Measurements from ENCODE around the gene MED9. TPM values are rescaled to one million over a fixed set of nuclear protein-coding genes. Genes with fewer than 3 reads are reported as not detected.
A peak's percentile ranks its signal among the peaks of the same experiment; 100 is the strongest.

Gene MED9
- total RNA-seq, 2 donors from 2014 or later: 4.9 to 7.8 TPM

DNA sequence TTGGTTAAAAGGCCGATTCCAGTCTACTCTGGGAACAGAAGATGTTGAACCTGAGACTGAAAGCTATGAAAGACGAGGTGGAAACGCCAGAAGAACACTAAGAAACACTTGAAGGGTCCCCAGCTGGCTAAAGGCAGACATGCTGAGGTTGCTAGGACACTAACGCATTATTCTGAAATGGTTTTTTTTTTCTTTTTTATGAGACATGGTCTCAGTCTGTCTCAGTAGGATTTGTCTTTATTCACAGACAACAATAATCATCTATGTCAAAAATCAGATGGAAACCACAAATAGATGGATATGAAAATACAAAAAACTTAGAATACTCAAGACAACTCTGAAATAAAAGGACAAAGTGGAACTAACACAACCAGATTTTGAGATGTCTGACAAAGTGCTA, 54.4 kb downstream of the MED9 start:
- no peak overlapping the region for H3K27ac ChIP-seq
- no peaks in the 10 kb centered on the region for H3K36me3 ChIP-seq (replicated peaks in 1 of 2; ENCODE audit: insufficient read depth in 1 of 2, low read depth in 2 of 2)
- DNase-seq: no peak
- ATAC-seq: no peak
- TF ChIP-seq POLR2A (IDR thresholded peaks at IDR 0.05): no peak
- TF ChIP-seq, protein P1, sequence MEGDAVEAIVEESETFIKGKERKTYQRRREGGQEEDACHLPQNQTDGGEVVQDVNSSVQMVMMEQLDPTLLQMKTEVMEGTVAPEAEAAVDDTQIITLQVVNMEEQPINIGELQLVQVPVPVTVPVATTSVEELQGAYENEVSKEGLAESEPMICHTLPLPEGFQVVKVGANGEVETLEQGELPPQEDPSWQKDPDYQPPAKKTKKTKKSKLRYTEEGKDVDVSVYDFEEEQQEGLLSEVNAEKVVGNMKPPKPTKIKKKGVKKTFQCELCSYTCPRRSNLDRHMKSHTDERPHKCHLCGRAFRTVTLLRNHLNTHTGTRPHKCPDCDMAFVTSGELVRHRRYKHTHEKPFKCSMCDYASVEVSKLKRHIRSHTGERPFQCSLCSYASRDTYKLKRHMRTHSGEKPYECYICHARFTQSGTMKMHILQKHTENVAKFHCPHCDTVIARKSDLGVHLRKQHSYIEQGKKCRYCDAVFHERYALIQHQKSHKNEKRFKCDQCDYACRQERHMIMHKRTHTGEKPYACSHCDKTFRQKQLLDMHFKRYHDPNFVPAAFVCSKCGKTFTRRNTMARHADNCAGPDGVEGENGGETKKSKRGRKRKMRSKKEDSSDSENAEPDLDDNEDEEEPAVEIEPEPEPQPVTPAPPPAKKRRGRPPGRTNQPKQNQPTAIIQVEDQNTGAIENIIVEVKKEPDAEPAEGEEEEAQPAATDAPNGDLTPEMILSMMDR (IDR thresholded peaks at IDR 0.05): no peak
- H3K9me3 ChIP-seq: no peaks in the 10 kb centered on the region
- no peak overlapping the region for H3K4me3 ChIP-seq
- intact Hi-C loops (cut with DNase I): no loop called here
- H3K27me3 ChIP-seq: no peaks in the 10 kb centered on the region
- WGBS, 2 donors: 89 to 92% methylated on average over 4 of the region's 4 CpGs
- peaks cover 30% of the 10 kb centered on the region for H3K4me1 ChIP-seq

DNA sequence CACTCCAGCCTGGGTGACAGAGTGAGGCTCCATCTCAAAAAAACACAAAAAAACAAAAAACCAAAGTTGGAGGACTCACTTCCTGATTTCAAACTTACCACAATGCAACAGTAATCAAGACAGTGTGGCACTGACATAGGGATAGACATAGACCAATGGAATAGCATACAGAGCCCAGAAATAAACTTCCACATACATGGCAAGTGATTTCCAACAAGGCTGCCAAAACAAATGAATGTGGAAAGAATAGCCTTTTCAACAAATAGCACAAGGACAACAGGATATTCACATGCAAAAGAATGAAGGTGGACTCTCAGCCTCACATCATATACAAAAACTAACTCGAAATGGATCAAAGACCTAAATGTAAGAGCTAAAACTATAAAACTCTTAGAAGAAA, 56.2 kb downstream of the MED9 start:
- Histone ChIP-seq H3K27me3 (no peaks in the 10 kb centered on the region), H3K9me3 (no peaks in the 10 kb centered on the region), H3K27ac (no peak overlapping the region), H3K4me3 (no peak overlapping the region), H3K4me1 (peaks cover 48% of the 10 kb centered on the region), H3K36me3 (replicated peaks in 1 of 2; ENCODE audit: insufficient read depth in 1 of 2, low read depth in 2 of 2) (no peaks in the 10 kb centered on the region)
- DNase-seq (no peak), ATAC-seq (no peak)
- 83 to 87% methylated on average over 1 of the region's 1 CpG for WGBS, 2 donors
- TF ChIP-seq, protein P1 (IDR thresholded peaks at IDR 0.05): no peak
- TF ChIP-seq POLR2A (IDR thresholded peaks at IDR 0.05): no peak
- intact Hi-C loops (cut with DNase I): no loop called here

DNA sequence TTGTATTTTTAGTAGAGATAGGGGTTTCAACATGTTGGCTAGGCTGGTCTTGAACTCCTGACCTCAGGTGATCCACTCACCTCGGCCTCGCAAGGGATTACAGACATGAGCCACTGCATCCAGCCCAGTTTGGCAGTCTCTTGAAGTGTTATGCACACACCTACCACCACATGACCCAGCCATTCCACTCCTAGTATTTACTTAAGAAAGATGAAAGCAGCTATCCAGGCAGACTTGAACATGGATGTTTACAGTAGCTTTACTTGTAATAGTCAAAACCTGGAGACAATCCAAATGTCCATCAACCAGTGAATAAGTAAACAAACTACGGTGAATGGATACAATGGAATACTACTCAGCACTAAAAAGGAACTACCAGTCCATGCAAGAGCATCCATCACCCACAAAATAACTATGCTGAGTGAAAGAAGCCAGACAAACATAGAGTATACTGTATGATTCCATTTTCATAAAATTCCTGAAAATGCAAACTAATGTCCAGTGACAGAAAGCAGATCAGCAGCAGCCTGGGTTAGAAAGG, 57.2 kb downstream of the MED9 start:
- H3K36me3 ChIP-seq (replicated peaks in 1 of 2; ENCODE audit: insufficient read depth in 1 of 2, low read depth in 2 of 2): no peaks in the 10 kb centered on the region
- no peaks in the 10 kb centered on the region for H3K27me3 ChIP-seq
- DNase-seq (peak; percentile 41 to 82 (median 74)), ATAC-seq (peak; percentile 36)
- no peak overlapping the region for H3K4me3 ChIP-seq
- WGBS, 2 donors: 14 to 19% methylated on average over 3 of the region's 3 CpGs
- peaks cover 52% of the 10 kb centered on the region for H3K4me1 ChIP-seq
- intact Hi-C loops (cut with DNase I): no loop called here
- H3K9me3 ChIP-seq: no peaks in the 10 kb centered on the region
- no peak for TF ChIP-seq POLR2A (IDR thresholded peaks at IDR 0.05)
- TF ChIP-seq, protein P1 (IDR thresholded peaks at IDR 0.05): no peak
- H3K27ac ChIP-seq: no peak overlapping the region

DNA sequence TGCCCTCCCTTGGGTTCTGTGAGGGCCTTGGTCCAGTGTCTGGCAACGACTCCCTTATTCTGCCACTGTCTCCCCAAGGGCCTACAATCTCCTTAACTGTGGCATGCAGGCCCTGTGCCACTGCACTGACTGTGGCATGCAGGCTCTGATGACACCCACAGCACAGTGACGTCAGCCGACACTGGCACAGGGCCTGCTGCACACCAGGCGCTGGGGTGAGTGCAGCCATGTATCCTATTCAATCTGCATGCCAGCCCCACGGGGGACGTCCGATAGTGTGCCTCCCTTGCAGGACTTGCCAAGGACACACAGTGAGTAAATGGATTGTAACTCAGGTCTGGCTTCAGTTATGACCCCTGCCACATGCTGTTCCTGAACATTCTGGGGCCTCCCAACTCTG, 59.2 kb downstream of the MED9 start:
- intact Hi-C loops (cut with DNase I): no loop called here
- peak; percentile 72 for ATAC-seq
- Histone ChIP-seq H3K27me3 (no peaks in the 10 kb centered on the region), H3K27ac (peak overlapping the region; percentile 45 to 79 (median 63)), H3K4me3 (no peak overlapping the region), H3K36me3 (replicated peaks in 1 of 2; ENCODE audit: insufficient read depth in 1 of 2, low read depth in 2 of 2) (no peaks in the 10 kb centered on the region), H3K9me3 (no peaks in the 10 kb centered on the region), H3K4me1 (peaks cover 59% of the 10 kb centered on the region)
- 21% methylated on average over 7 of the region's 7 CpGs; no CpG with 5 or more reads in 1 of the 2 donors for WGBS, 2 donors
- peak; percentile 77 to 92 (median 90) for DNase-seq
- TF ChIP-seq, protein P1 (IDR thresholded peaks at IDR 0.05): no peak
- TF ChIP-seq POLR2A (IDR thresholded peaks at IDR 0.05): peak in 1 of 3 donors; percentile 10

DNA sequence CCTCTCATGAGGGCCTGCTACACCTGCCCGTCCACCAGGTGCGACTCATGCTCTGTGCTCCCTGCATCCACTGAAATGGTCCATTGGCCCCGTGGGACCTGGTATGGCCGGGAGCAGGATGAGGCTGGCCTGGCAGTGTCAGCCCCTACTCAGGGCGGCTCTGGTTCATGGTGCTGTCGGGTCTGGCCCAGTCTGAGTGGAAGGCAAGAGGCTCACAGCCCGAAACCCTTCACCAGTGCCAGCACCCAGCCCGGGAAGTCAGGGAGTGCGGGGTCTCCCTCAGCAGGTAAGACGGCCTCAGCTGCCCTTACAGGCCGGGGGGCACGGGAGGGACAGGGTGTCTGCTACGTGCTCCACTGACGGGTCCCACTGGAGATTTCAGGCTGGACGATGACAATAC, 59.9 kb downstream of the MED9 start:
- Histone ChIP-seq H3K4me3 (no peak overlapping the region), H3K4me1 (peaks cover 59% of the 10 kb centered on the region), H3K27ac (peak overlapping the region; percentile 45 to 79 (median 63)), H3K9me3 (no peaks in the 10 kb centered on the region), H3K27me3 (no peaks in the 10 kb centered on the region), H3K36me3 (replicated peaks in 1 of 2; ENCODE audit: insufficient read depth in 1 of 2, low read depth in 2 of 2) (no peaks in the 10 kb centered on the region)
- intact Hi-C loops (cut with DNase I): no loop called here
- WGBS, 2 donors: 95% methylated on average over 15 of the region's 15 CpGs; no CpG with 5 or more reads in 1 of the 2 donors
- TF ChIP-seq, protein P1 (IDR thresholded peaks at IDR 0.05): no peak
- TF ChIP-seq POLR2A (IDR thresholded peaks at IDR 0.05): no peak
- no peak for ATAC-seq
- no peak for DNase-seq

Measured in body of pancreas (tissue), 4 donors.